Esophagus muscularis mucosa (tissue), 4 donors: ENCODE results near the gene RAB8A. TPM values are rescaled to one million over a fixed set of nuclear protein-coding genes. Genes with fewer than 3 reads are reported as not detected.
"Not testable (repeated sequence)": the region's sequence is repeated elsewhere in the genome, so short reads cannot be mapped to it uniquely, and the experiment has no call there.

Source experiments
- DNase-seq: peaks from one replicate; pipeline ENCODE4 v3.0.0-alpha.2; 2017; ENCODE audit errors: extremely low spot score
- H3K27ac ChIP-seq, 4 donors: fragments of 200-600 bp; sonication (generic); replicated peaks in 1 of 4; 1 replicate in 3 of 4; 2 replicates in 1 of 4; pipeline ENCODE4 v1.5.1; 2016 to 2019; ENCODE audit warnings: mild to moderate bottlenecking in 1 of 4
- H3K27me3 ChIP-seq, 4 donors: fragments of 200-600 bp; sonication (generic); one replicate each; pipeline versions ENCODE4 v1.5.1 to v1.6.0; 2016 to 2019
- H3K36me3 ChIP-seq, 4 donors: fragments of 200-600 bp; sonication (generic); one replicate each; pipeline ENCODE4 v1.5.1; 2016 to 2019
- H3K4me1 ChIP-seq, 4 donors: fragments of 200-600 bp; sonication (generic); one replicate each; pipeline ENCODE4 v1.5.1; 2016 to 2019
- H3K4me3 ChIP-seq, 4 donors: fragments of 200-600 bp; sonication (generic); 1 replicate in 2 of 4; 2 replicates in 2 of 4; pipeline ENCODE4 v1.5.1; 2016 to 2019; ENCODE audit warnings: mild to moderate bottlenecking in 4 of 4, moderate library complexity in 1 of 4
- H3K9me3 ChIP-seq, 4 donors: fragments of 200-600 bp; sonication (generic); 1 replicate in 3 of 4; 2 replicates in 1 of 4; pipeline ENCODE4 v1.5.1; 2016 to 2019
- CTCF ChIP-seq, 3 experiments: fragments of 200-600 bp in 2 of 3; fragments of 450-650 bp in 1 of 3; sonication (generic) in 2 of 3; IDR thresholded peaks; one replicate each; pipeline ENCODE4 v1.5.1; 2017 to 2019; ENCODE audit warnings: antibody characterized with exemption in 3 of 3, mild to moderate bottlenecking in 2 of 3, moderate library complexity in 1 of 3
- EP300 ChIP-seq: sonication (generic); formaldehyde crosslinking; IDR thresholded peaks from one replicate; pipeline ENCODE4 v1.6.1; 2017; ENCODE audit warnings: antibody characterized with exemption
- POLR2A ChIP-seq: fragments of 450-650 bp; IDR thresholded peaks from one replicate; pipeline ENCODE4 v1.6.1; 2017; ENCODE audit warnings: antibody characterized with exemption, moderate library complexity, mild to moderate bottlenecking, low read depth
- POLR2AphosphoS5 ChIP-seq, 2 donors: sonication (generic); formaldehyde crosslinking; IDR thresholded peaks; one replicate each; pipeline ENCODE4 v1.6.1; 2017; ENCODE audit warnings: antibody characterized with exemption in 2 of 2
- WGBS: methylation state at CpG from one replicate; pipeline ENCODE4 v1.1.5; 2018; 5-methylcytosine and 5-hydroxymethylcytosine counted together
- intact Hi-C: fragments of 100-400 bp; cut with DNase I; formaldehyde crosslinking; loops from one replicate; pipeline ENCODE4 v1.15.1; 2023
- total RNA-seq, 4 donors: library from RNA; depleted of rRNA; stranded (reverse); fragments of >200 nt; gene quantifications; one replicate each; pipeline versions ENCODE4 v1.1.0 to v1.2.1, GENCODE V29; 2016

RAB8A gene
- total RNA-seq, 4 donors from 2014 or later, result 37.9 to 56.4 (median 42.9) TPM

GRCh38 chr19:16170134-16170533, 58.4 kb downstream of the RAB8A start:
- WGBS, result 77% methylated on average over 1 of the region's 1 CpG
- Histone ChIP-seq H3K36me3 (no peaks in the 10 kb centered on the region), H3K4me1 (no peaks in the 10 kb centered on the region), H3K27ac (no peak overlapping the region), H3K9me3 (peaks cover 0 to 2% (median under 1%) of the 10 kb centered on the region in 4 donors), H3K27me3 (peaks cover 0 to 20% (median 0%) of the 10 kb centered on the region in 4 donors), H3K4me3 (no peak overlapping the region)
- no peak for TF ChIP-seq POLR2A
- DNase-seq, result no peak
- intact Hi-C loops, result no loop called here

- Histone ChIP-seq H3K27me3 (peaks cover 0 to 25% (median 0%) of the 10 kb centered on the region in 4 donors), H3K36me3 (no peaks in the 10 kb centered on the region), H3K9me3 (peaks cover 0 to 10% (median 4%) of the 10 kb centered on the region in 4 donors), H3K27ac (no peak overlapping the region), H3K4me3 (no peak overlapping the region), H3K4me1 (no peaks in the 10 kb centered on the region)
- DNase-seq, result no peak
- 61% methylated on average over 2 of the region's 2 CpGs for WGBS
- intact Hi-C loops, result no loop called here
- TF ChIP-seq POLR2AphosphoS5 (IDR thresholded peaks at IDR 0.05) (no peak), POLR2A (no peak), EP300 (no peak), CTCF (IDR thresholded peaks at IDR 0.05) (no peak)
These were observed 64.3 kb downstream of the RAB8A start for GRCh38 chr19:16175954-16176353.

- DNase-seq, H3K4me1 ChIP-seq, intact Hi-C loops, H3K27ac ChIP-seq, H3K4me3 ChIP-seq, H3K36me3 ChIP-seq: not testable (repeated sequence)
- Histone ChIP-seq H3K9me3 (peaks cover 0 to 10% (median 4%) of the 10 kb centered on the region in 4 donors), H3K27me3 (peaks cover 0 to 23% (median 0%) of the 10 kb centered on the region in 4 donors)
- WGBS, result 93% methylated on average over 5 of the region's 5 CpGs
These were observed 67.2 kb downstream of the RAB8A start for GRCh38 chr19:16178866-16179265.

GRCh38 chr19:16180611-16181010, 68.9 kb downstream of the RAB8A start:
- 49% methylated on average over 4 of the region's 4 CpGs for WGBS
- intact Hi-C loops, result no loop called here
- no peak overlapping the region for H3K4me3 ChIP-seq
- H3K27ac ChIP-seq, result no peak overlapping the region
- H3K9me3 ChIP-seq, result peaks cover 0 to 3% (median under 1%) of the 10 kb centered on the region in 4 donors
- DNase-seq, result no peak
- peaks cover 0 to 16% (median 0%) of the 10 kb centered on the region in 4 donors for H3K27me3 ChIP-seq
- H3K36me3 ChIP-seq, result no peaks in the 10 kb centered on the region
- TF ChIP-seq POLR2A, result no peak
- peaks cover 4 to 13% (median 11%) of the 10 kb centered on the region in 4 donors for H3K4me1 ChIP-seq

Other genes with a start within 250 kb of the RAB8A start
- gene CYP4F2, start 213.8 kb upstream of the RAB8A start, total RNA-seq, result not detected
- under 1 TPM in 2 of 4 donors, not detected in 2; 0.32 to 0.66 TPM for gene CYP4F11, start 177.4 kb upstream of the RAB8A start, total RNA-seq
- gene OR10H4, start 162.9 kb upstream of the RAB8A start, total RNA-seq, result not detected
- 100 to 1,000 TPM; 378 to 445 (median 414) TPM for gene TPM4, start 35.4 kb upstream of the RAB8A start, total RNA-seq
- under 1 TPM in 3 of 4 donors, not detected in 1; 0.52 to 0.83 (median 0.75) TPM for gene HSH2D, start 31.8 kb downstream of the RAB8A start, total RNA-seq
- gene CIB3, start 61.6 kb downstream of the RAB8A start, total RNA-seq, result not detected
- 100 to 1,000 TPM in 3 of 4 donors, 10 to 100 TPM in 1; 83.5 to 104 (median 103) TPM for gene FAM32A, start 73.5 kb downstream of the RAB8A start, total RNA-seq
- gene AP1M1, start 86.0 kb downstream of the RAB8A start, total RNA-seq, result 100 to 1,000 TPM in 2 of 4 donors, 10 to 100 TPM in 2; 63.1 to 115 (median 98.6) TPM
- gene KLF2, start 212.9 kb downstream of the RAB8A start, total RNA-seq, result 10 to 100 TPM; 64.9 to 74.1 (median 68.5) TPM